ENCODE data around the gene MRPL38. TPM values are rescaled to one million over a fixed set of nuclear protein-coding genes. Genes with fewer than 3 reads are reported as not detected.

The MRPL38 gene
- total RNA-seq, 2 donors from 2014 or later, result 88.6 to 190 TPM

GRCh38 chr17:75881678-75882454, 22.8 kb downstream of the MRPL38 start:
- intact Hi-C loops (cut with DNase I), result no loop called here
- H3K4me1 ChIP-seq, result peaks cover 2% of the 10 kb centered on the region
- no peaks in the 10 kb centered on the region for H3K9me3 ChIP-seq
- no peaks in the 10 kb centered on the region for H3K27me3 ChIP-seq
- TF ChIP-seq, protein P1, sequence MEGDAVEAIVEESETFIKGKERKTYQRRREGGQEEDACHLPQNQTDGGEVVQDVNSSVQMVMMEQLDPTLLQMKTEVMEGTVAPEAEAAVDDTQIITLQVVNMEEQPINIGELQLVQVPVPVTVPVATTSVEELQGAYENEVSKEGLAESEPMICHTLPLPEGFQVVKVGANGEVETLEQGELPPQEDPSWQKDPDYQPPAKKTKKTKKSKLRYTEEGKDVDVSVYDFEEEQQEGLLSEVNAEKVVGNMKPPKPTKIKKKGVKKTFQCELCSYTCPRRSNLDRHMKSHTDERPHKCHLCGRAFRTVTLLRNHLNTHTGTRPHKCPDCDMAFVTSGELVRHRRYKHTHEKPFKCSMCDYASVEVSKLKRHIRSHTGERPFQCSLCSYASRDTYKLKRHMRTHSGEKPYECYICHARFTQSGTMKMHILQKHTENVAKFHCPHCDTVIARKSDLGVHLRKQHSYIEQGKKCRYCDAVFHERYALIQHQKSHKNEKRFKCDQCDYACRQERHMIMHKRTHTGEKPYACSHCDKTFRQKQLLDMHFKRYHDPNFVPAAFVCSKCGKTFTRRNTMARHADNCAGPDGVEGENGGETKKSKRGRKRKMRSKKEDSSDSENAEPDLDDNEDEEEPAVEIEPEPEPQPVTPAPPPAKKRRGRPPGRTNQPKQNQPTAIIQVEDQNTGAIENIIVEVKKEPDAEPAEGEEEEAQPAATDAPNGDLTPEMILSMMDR (IDR thresholded peaks at IDR 0.05), result no peak
- H3K9ac ChIP-seq (ENCODE audit: low read depth in 2 of 2, low read length in 2 of 2), result no peak overlapping the region
- no peak overlapping the region for H3K4me3 ChIP-seq
- no peak for DNase-seq
- H3K36me3 ChIP-seq, result no peaks in the 10 kb centered on the region
- H3K27ac ChIP-seq, result no peak overlapping the region

DNA sequence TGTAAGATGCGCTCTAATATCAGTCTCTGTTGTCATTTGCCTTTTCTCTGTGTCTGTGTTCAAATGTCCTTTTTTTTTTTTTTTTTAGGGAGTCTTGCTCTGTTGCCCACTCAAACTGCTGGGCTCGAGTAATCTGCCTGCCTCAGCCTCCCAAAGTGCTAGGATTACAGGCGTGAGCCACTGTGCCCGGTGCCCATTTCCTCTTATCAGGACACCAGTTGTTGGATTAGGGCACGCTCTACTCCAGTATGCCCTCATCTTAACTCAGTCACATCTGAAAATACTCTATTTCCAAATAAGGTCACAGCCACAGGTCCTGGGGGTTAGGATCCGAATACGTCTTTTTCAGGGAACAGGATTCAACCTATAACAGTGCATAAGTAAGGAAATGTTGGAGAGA, 24.4 kb downstream of the MRPL38 start:
- no peaks in the 10 kb centered on the region for H3K27me3 ChIP-seq
- no peak overlapping the region for H3K9ac ChIP-seq (ENCODE audit: low read depth in 2 of 2, low read length in 2 of 2)
- no peak overlapping the region for H3K4me3 ChIP-seq
- TF ChIP-seq, protein P1 (IDR thresholded peaks at IDR 0.05), result no peak
- H3K27ac ChIP-seq, result no peak overlapping the region
- no peaks in the 10 kb centered on the region for H3K9me3 ChIP-seq
- DNase-seq, result no peak
- intact Hi-C loops (cut with DNase I), result no loop called here
- no peaks in the 10 kb centered on the region for H3K36me3 ChIP-seq
- H3K4me1 ChIP-seq, result peaks cover 12% of the 10 kb centered on the region

- DNase-seq, result peak; percentile 78
- Histone ChIP-seq H3K9ac (ENCODE audit: low read depth in 2 of 2, low read length in 2 of 2) (peak within 1 kb of the TSS; percentile 89 to 93), H3K36me3 (peaks cover 5% of the 10 kb centered on the region), H3K27ac (peak within 1 kb of the TSS; percentile 98), H3K4me3 (peak within 1 kb of the TSS; percentile 71), H3K27me3 (no peaks in the 10 kb centered on the region), H3K9me3 (no peaks in the 10 kb centered on the region), H3K4me1 (peaks cover 12% of the 10 kb centered on the region)
- TF ChIP-seq, protein P1 (IDR thresholded peaks at IDR 0.05), result no peak
- intact Hi-C loops (cut with DNase I), result no loop called here
Observed at GRCh38 chr17:75878174-75878998, 26.3 kb downstream of the MRPL38 start, which contains the start of gene TRIM47. Gene TRIM47 (minus strand): TSS chr17:75878581. CDS start chr17:75878548, 33 bp downstream.

- H3K9ac ChIP-seq (ENCODE audit: low read depth in 2 of 2, low read length in 2 of 2), result peak overlapping the region; percentile 89 to 93
- peaks cover 13% of the 10 kb centered on the region for H3K4me1 ChIP-seq
- DNase-seq, result peak; percentile 81
- peak overlapping the region; percentile 98 for H3K27ac ChIP-seq
- intact Hi-C loops (cut with DNase I), result no loop called here
- no peaks in the 10 kb centered on the region for H3K9me3 ChIP-seq
- peaks cover 5% of the 10 kb centered on the region for H3K36me3 ChIP-seq
- H3K27me3 ChIP-seq, result no peaks in the 10 kb centered on the region
- peak overlapping the region; percentile 71 for H3K4me3 ChIP-seq
- TF ChIP-seq, protein P1 (IDR thresholded peaks at IDR 0.05), result peak; percentile 33
Observed at GRCh38 chr17:75877752-75878173, 26.9 kb downstream of the MRPL38 start.

- Histone ChIP-seq H3K36me3 (peaks cover 5% of the 10 kb centered on the region), H3K4me3 (peak overlapping the region; percentile 71), H3K27ac (peak overlapping the region; percentile 98), H3K9ac (ENCODE audit: low read depth in 2 of 2, low read length in 2 of 2) (peak overlapping the region; percentile 89 to 93), H3K9me3 (no peaks in the 10 kb centered on the region), H3K4me1 (peaks cover 19% of the 10 kb centered on the region), H3K27me3 (no peaks in the 10 kb centered on the region)
- DNase-seq, result peak; percentile 90
- TF ChIP-seq, protein P1 (IDR thresholded peaks at IDR 0.05), result no peak
- intact Hi-C loops (cut with DNase I), result no loop called here
Observed at GRCh38 chr17:75876938-75877751, 27.5 kb downstream of the MRPL38 start.
